OCI-LY3 (cell line): ENCODE results near the gene DHX35.

ENCODE experiments used
- H2AFZ ChIP-seq: fragments of 200-600, 300-600 bp; shearing (Covaris generic); 2 replicates; pipeline ENCODE4 v1.6.0; 2014; ENCODE audit warnings: antibody characterized with exemption, low read depth, low read length
- H3K27ac ChIP-seq: fragments of 200-600, 300-600 bp; sonication (generic); 2 replicates; pipeline ENCODE4 v1.5.1; 2014; ENCODE audit warnings: mild to moderate bottlenecking, low read length, moderate library complexity, mixed read lengths
- H3K27me3 ChIP-seq: fragments of 200-600, 300-600 bp; sonication (generic); 2 replicates; pipeline ENCODE4 v1.6.1; 2014; ENCODE audit warnings: low read depth, low read length, mixed read lengths
- H3K36me3 ChIP-seq: fragments of 200-600, 300-600 bp; sonication (generic); replicated peaks from 2 replicates; pipeline ENCODE3; 2014; ENCODE audit warnings: low read depth, low read length, mixed read lengths
- H3K4me1 ChIP-seq: fragments of 300-600, 200-600 bp; sonication (generic); 2 replicates; pipeline ENCODE4 v1.6.1; 2014; ENCODE audit warnings: low read length, mixed read lengths
- H3K4me2 ChIP-seq: fragments of 200-600, 300-600 bp; sonication (generic); 2 replicates; pipeline ENCODE4 v1.6.1; 2014; ENCODE audit warnings: low read length, mixed read lengths
- H3K4me3 ChIP-seq: fragments of 300-600, 200-600 bp; sonication (generic); 2 replicates; pipeline ENCODE4 v1.5.1; 2014; ENCODE audit warnings: antibody characterized with exemption, mild to moderate bottlenecking, low read length, moderate library complexity
- H3K79me2 ChIP-seq: fragments of 300-600, 200-600 bp; shearing (Covaris generic); 2 replicates; pipeline ENCODE4 v1.6.1; 2014; ENCODE audit warnings: mild to moderate bottlenecking, low read length, mixed read lengths
- H3K9ac ChIP-seq: fragments of 300-600, 200-600 bp; shearing (Covaris generic); 2 replicates; pipeline ENCODE4 v1.6.0; 2014; ENCODE audit warnings: mild to moderate bottlenecking, low read length, moderate library complexity
- H3K9me3 ChIP-seq: fragments of 200-600, 300-600 bp; shearing (Covaris generic); 2 replicates; pipeline ENCODE4 v1.6.1; 2014; ENCODE audit warnings: low read length, mixed read lengths; ENCODE audit not compliant: insufficient read depth
- H4K20me1 ChIP-seq: fragments of 200-600, 300-600 bp; sonication (generic); 2 replicates; pipeline ENCODE4 v1.6.1; 2016; ENCODE audit warnings: low read length, mixed read lengths; ENCODE audit not compliant: insufficient read depth
- EZH2phosphoT487 ChIP-seq: fragments of 200-600 bp; shearing (Covaris generic); IDR thresholded peaks from 2 replicates; pipeline ENCODE4 v1.6.1; 2018; ENCODE audit warnings: antibody characterized with exemption, mixed run types, low read depth
- TF ChIP-seq, protein P1 (sequence below): fragments of 200-600, 300-600 bp; sonication (generic); IDR thresholded peaks from 2 replicates; pipeline ENCODE4 v1.5.1; 2014; ENCODE audit warnings: antibody characterized with exemption, low read length, low read depth

The DHX35 gene

DNA sequence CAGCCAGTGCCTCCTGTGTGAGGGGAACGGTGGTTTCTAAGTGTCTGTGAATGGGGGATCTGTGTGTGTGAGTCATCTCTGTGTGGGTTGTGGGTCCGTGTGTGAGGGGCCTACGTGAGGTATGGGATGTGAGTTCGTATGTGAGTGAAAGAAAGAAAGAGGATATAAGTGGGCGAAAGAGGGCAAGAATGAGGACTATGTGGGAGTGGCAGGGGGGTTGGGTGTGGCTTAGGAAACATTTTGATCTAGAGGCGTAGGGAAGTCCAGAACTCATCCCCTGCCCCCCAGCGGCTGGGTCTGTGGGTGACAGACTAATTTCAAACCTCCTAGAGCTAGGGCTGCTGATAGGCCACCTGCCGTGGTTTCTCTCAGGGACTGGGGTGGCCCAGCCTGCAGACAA lies 35.5 kb downstream of the DHX35 start:
- peak overlapping the region; percentile 55 for H3K4me3 ChIP-seq
- H3K9me3 ChIP-seq, result no peaks in the 10 kb centered on the region
- H3K4me1 ChIP-seq, result peaks cover 15% of the 10 kb centered on the region
- H3K27me3 ChIP-seq, result no peaks in the 10 kb centered on the region
- H2AFZ ChIP-seq, result peak overlapping the region; percentile 61; the same call in 1 of the 2 replicates
- H3K4me2 ChIP-seq, result peak overlapping the region; percentile 80
- peak overlapping the region; percentile 44; the same call in 1 of the 2 replicates for H3K9ac ChIP-seq
- H3K79me2 ChIP-seq, result no peaks in the 10 kb centered on the region
- peak overlapping the region; percentile 39 for H3K27ac ChIP-seq
- TF ChIP-seq, protein P1, sequence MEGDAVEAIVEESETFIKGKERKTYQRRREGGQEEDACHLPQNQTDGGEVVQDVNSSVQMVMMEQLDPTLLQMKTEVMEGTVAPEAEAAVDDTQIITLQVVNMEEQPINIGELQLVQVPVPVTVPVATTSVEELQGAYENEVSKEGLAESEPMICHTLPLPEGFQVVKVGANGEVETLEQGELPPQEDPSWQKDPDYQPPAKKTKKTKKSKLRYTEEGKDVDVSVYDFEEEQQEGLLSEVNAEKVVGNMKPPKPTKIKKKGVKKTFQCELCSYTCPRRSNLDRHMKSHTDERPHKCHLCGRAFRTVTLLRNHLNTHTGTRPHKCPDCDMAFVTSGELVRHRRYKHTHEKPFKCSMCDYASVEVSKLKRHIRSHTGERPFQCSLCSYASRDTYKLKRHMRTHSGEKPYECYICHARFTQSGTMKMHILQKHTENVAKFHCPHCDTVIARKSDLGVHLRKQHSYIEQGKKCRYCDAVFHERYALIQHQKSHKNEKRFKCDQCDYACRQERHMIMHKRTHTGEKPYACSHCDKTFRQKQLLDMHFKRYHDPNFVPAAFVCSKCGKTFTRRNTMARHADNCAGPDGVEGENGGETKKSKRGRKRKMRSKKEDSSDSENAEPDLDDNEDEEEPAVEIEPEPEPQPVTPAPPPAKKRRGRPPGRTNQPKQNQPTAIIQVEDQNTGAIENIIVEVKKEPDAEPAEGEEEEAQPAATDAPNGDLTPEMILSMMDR, result peak; percentile 71
- no peak for TF ChIP-seq EZH2phosphoT487
- H4K20me1 ChIP-seq, result no peaks in the 10 kb centered on the region
- peaks cover 35% of the 10 kb centered on the region for H3K36me3 ChIP-seq

GRCh38 chr20:38999217-38999616 lies 37.1 kb downstream of the DHX35 start:
- no peaks in the 10 kb centered on the region for H4K20me1 ChIP-seq
- no peaks in the 10 kb centered on the region for H3K9me3 ChIP-seq
- H3K36me3 ChIP-seq, result peaks cover 47% of the 10 kb centered on the region
- no peak overlapping the region for H3K9ac ChIP-seq
- H2AFZ ChIP-seq, result no peak overlapping the region
- H3K4me1 ChIP-seq, result peaks cover 15% of the 10 kb centered on the region
- H3K79me2 ChIP-seq, result no peaks in the 10 kb centered on the region
- H3K27me3 ChIP-seq, result no peaks in the 10 kb centered on the region
- H3K4me3 ChIP-seq, result no peak overlapping the region
- no peak for TF ChIP-seq EZH2phosphoT487
- TF ChIP-seq, protein P1, result no peak
- H3K27ac ChIP-seq, result no peak overlapping the region
- H3K4me2 ChIP-seq, result no peak overlapping the region

GRCh38 chr20:38999965-39000910 lies 38.1 kb downstream of the DHX35 start:
- H3K79me2 ChIP-seq, result no peaks in the 10 kb centered on the region

DNA sequence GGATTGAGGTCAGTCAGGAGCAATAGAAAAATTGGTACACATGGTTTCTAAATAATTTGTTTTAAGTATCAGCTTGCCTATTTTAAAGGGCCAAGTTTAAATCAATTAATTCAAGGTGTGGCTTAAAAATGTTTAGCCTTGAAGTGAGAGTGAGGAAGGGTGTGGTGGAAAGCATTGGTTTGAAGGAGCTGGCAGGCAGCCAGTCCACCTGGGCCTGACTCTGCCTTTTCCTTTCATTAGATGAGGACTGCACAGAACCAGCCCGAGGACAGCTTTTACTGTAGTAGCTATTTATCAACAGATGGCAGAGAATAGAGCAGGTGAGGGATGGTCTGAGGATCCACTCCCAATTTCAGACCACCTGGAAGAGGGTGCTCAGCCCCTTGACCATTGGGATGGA lies 42.4 kb downstream of the DHX35 start:
- TF ChIP-seq, protein P1, result no peak
- no peak for TF ChIP-seq EZH2phosphoT487
- Histone ChIP-seq H4K20me1 (no peaks in the 10 kb centered on the region), H3K27ac (no peak overlapping the region), H2AFZ (no peak overlapping the region), H3K9me3 (no peaks in the 10 kb centered on the region), H3K36me3 (peaks cover 77% of the 10 kb centered on the region), H3K4me3 (no peak overlapping the region), H3K79me2 (no peaks in the 10 kb centered on the region), H3K4me2 (no peak overlapping the region), H3K4me1 (no peaks in the 10 kb centered on the region), H3K9ac (no peak overlapping the region), H3K27me3 (no peaks in the 10 kb centered on the region)

More at GRCh38 chr20:38999965-39000910, 38.1 kb downstream of the DHX35 start:
- Histone ChIP-seq H3K4me3 (no peak overlapping the region), H2AFZ (no peak overlapping the region), H3K27me3 (no peaks in the 10 kb centered on the region), H4K20me1 (no peaks in the 10 kb centered on the region), H3K9me3 (no peaks in the 10 kb centered on the region), H3K36me3 (peaks cover 52% of the 10 kb centered on the region), H3K9ac (no peak overlapping the region), H3K4me1 (peaks cover 15% of the 10 kb centered on the region), H3K27ac (no peak overlapping the region), H3K4me2 (no peak overlapping the region)
- TF ChIP-seq, protein P1, result no peak
- no peak for TF ChIP-seq EZH2phosphoT487
